ENCODE measurements around the gene BMP10.

BMP10 gene, protein sequence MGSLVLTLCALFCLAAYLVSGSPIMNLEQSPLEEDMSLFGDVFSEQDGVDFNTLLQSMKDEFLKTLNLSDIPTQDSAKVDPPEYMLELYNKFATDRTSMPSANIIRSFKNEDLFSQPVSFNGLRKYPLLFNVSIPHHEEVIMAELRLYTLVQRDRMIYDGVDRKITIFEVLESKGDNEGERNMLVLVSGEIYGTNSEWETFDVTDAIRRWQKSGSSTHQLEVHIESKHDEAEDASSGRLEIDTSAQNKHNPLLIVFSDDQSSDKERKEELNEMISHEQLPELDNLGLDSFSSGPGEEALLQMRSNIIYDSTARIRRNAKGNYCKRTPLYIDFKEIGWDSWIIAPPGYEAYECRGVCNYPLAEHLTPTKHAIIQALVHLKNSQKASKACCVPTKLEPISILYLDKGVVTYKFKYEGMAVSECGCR

GRCh38 chr2:68871159-68871764 is at the start of gene BMP10:
TSS of gene BMP10 (minus strand) at chr2:68871397. CDS start at chr2:68871358, 39 bp downstream.
- no peak within 1 kb of the TSS for H3K9ac ChIP-seq (ENCODE audit: low read depth, low read length)
- H3K27ac ChIP-seq (ENCODE audit: low read depth, low read length), result no peak within 1 kb of the TSS
- H3K36me3 ChIP-seq (ENCODE audit: control insufficient read depth, insufficient read depth, low read length), result no peaks in the 10 kb centered on the region
- no peak within 1 kb of the TSS for H3K4me3 ChIP-seq (ENCODE audit: low read depth, low read length)
- H3K9me3 ChIP-seq (ENCODE audit: control insufficient read depth, insufficient read depth, low read length), result no peaks in the 10 kb centered on the region
- no peaks in the 10 kb centered on the region for H3K4me1 ChIP-seq (ENCODE audit: control insufficient read depth, insufficient read depth, low read length)
- H3K27me3 ChIP-seq (ENCODE audit: control insufficient read depth, insufficient read depth, low read length), result no peaks in the 10 kb centered on the region

GRCh38 chr2:68920481-68921170 is 49.4 kb upstream of the BMP10 start:
- Histone ChIP-seq H3K4me1 (ENCODE audit: control insufficient read depth, insufficient read depth, low read length) (0 out of 2 replicates have a peak, but pooled peaks cover 6% of the 10 kb centered on the region), H3K4me3 (ENCODE audit: low read depth, low read length) (no peak overlapping the region), H3K9me3 (ENCODE audit: control insufficient read depth, insufficient read depth, low read length) (no peaks in the 10 kb centered on the region), H3K9ac (ENCODE audit: low read depth, low read length) (no peak overlapping the region), H3K36me3 (ENCODE audit: control insufficient read depth, insufficient read depth, low read length) (no peaks in the 10 kb centered on the region), H3K27ac (ENCODE audit: low read depth, low read length) (no peak overlapping the region), H3K27me3 (ENCODE audit: control insufficient read depth, insufficient read depth, low read length) (no peaks in the 10 kb centered on the region)

DNA sequence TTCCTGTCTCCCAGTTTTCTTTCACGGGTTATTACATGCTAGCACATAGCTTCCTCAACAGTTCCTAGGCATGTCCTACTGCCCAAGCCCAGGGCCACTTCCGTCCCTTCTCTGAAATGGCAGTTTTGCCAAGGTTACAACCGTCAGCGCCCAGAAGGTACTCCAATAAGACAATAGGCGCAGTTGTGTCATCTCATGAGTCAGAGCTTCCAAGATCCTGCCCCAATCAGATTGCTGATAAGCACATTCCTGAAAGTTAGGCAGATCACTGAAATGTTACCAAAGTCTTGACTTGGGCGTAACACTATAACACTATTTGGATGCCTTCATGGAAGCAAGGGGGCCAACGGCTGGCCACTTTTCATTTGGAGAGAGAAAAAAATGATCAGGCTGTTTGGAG is 47.3 kb upstream of the BMP10 start:
- Histone ChIP-seq H3K9me3 (ENCODE audit: control insufficient read depth, insufficient read depth, low read length) (no peaks in the 10 kb centered on the region), H3K27ac (ENCODE audit: low read depth, low read length) (no peak overlapping the region), H3K9ac (ENCODE audit: low read depth, low read length) (no peak overlapping the region), H3K36me3 (ENCODE audit: control insufficient read depth, insufficient read depth, low read length) (no peaks in the 10 kb centered on the region), H3K4me3 (ENCODE audit: low read depth, low read length) (no peak overlapping the region), H3K27me3 (ENCODE audit: control insufficient read depth, insufficient read depth, low read length) (no peaks in the 10 kb centered on the region), H3K4me1 (ENCODE audit: control insufficient read depth, insufficient read depth, low read length) (0 out of 2 replicates have a peak, but pooled peaks cover 6% of the 10 kb centered on the region)

- H3K4me1 ChIP-seq (ENCODE audit: control insufficient read depth, insufficient read depth, low read length), result 0 out of 2 replicates have a peak, but pooled peaks cover 6% of the 10 kb centered on the region
These were observed 46.0 kb upstream of the BMP10 start for GRCh38 chr2:68917034-68917718.

DNA sequence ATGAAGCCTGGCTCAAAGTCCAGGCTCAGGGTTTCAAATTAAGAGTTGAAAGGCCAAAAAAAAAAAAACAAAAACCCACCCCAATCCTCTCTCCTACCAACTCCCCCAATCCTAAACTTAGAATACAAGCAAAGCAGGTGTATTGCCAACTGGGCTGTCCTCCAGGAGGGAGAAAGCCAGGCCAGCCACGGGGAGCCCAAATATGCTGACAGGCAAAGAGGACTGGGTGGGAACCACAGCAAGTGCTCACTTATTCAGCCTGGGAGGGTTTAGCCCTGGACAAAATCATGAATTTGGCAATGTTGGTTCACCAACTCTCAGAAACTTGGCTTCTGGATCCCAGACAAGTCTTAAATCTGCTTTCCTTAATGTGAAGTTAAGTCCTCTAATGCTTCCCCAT is 45.0 kb upstream of the BMP10 start:
- Histone ChIP-seq H3K4me1 (ENCODE audit: control insufficient read depth, insufficient read depth, low read length) (peaks cover 6% of the 10 kb centered on the region), H3K36me3 (ENCODE audit: control insufficient read depth, insufficient read depth, low read length) (no peaks in the 10 kb centered on the region), H3K27ac (ENCODE audit: low read depth, low read length) (no peak overlapping the region), H3K4me3 (ENCODE audit: low read depth, low read length) (no peak overlapping the region), H3K9me3 (ENCODE audit: control insufficient read depth, insufficient read depth, low read length) (no peaks in the 10 kb centered on the region), H3K27me3 (ENCODE audit: control insufficient read depth, insufficient read depth, low read length) (no peaks in the 10 kb centered on the region), H3K9ac (ENCODE audit: low read depth, low read length) (no peak overlapping the region)

More at GRCh38 chr2:68917034-68917718, 46.0 kb upstream of the BMP10 start:
- no peak overlapping the region for H3K4me3 ChIP-seq (ENCODE audit: low read depth, low read length)
- no peak overlapping the region for H3K27ac ChIP-seq (ENCODE audit: low read depth, low read length)
- no peaks in the 10 kb centered on the region for H3K9me3 ChIP-seq (ENCODE audit: control insufficient read depth, insufficient read depth, low read length)
- no peaks in the 10 kb centered on the region for H3K27me3 ChIP-seq (ENCODE audit: control insufficient read depth, insufficient read depth, low read length)
- H3K9ac ChIP-seq (ENCODE audit: low read depth, low read length), result no peak overlapping the region
- H3K36me3 ChIP-seq (ENCODE audit: control insufficient read depth, insufficient read depth, low read length), result no peaks in the 10 kb centered on the region

- no peak overlapping the region for H3K9ac ChIP-seq (ENCODE audit: low read depth, low read length)
- no peak overlapping the region for H3K27ac ChIP-seq (ENCODE audit: low read depth, low read length)
- peaks cover 15% of the 10 kb centered on the region for H3K4me1 ChIP-seq (ENCODE audit: control insufficient read depth, insufficient read depth, low read length)
- H3K9me3 ChIP-seq (ENCODE audit: control insufficient read depth, insufficient read depth, low read length), result no peaks in the 10 kb centered on the region
- no peak overlapping the region for H3K4me3 ChIP-seq (ENCODE audit: low read depth, low read length)
- H3K27me3 ChIP-seq (ENCODE audit: control insufficient read depth, insufficient read depth, low read length), result no peaks in the 10 kb centered on the region
- no peaks in the 10 kb centered on the region for H3K36me3 ChIP-seq (ENCODE audit: control insufficient read depth, insufficient read depth, low read length)
These were observed 44.2 kb upstream of the BMP10 start for GRCh38 chr2:68915393-68915792.

DNA sequence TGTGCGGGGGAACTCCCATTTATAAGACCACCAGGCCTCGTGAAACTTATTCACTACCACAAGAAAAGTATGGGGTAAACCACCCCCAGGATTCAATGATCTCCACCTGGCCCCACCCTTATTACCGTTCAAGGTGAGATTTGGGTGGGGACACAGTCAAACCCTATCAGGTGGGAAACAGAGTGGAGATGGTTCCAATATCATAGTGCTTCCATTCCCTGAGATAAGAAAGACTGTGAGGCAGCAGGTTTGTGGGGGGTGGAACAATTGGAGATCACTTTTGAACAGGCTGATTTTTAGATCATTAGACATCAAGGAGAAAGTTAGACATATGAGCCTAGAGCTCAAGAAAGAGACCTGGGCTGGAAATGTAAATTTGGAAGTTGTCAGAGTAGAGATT is 42.2 kb upstream of the BMP10 start:
- H3K9ac ChIP-seq (ENCODE audit: low read depth, low read length), result no peak overlapping the region
- H3K27me3 ChIP-seq (ENCODE audit: control insufficient read depth, insufficient read depth, low read length), result no peaks in the 10 kb centered on the region
- no peak overlapping the region for H3K27ac ChIP-seq (ENCODE audit: low read depth, low read length)
- no peaks in the 10 kb centered on the region for H3K36me3 ChIP-seq (ENCODE audit: control insufficient read depth, insufficient read depth, low read length)
- no peak overlapping the region for H3K4me3 ChIP-seq (ENCODE audit: low read depth, low read length)
- H3K4me1 ChIP-seq (ENCODE audit: control insufficient read depth, insufficient read depth, low read length), result peaks cover 21% of the 10 kb centered on the region
- H3K9me3 ChIP-seq (ENCODE audit: control insufficient read depth, insufficient read depth, low read length), result no peaks in the 10 kb centered on the region

- H3K27ac ChIP-seq (ENCODE audit: low read depth, low read length), result no peak overlapping the region
- H3K4me1 ChIP-seq (ENCODE audit: control insufficient read depth, insufficient read depth, low read length), result peaks cover 27% of the 10 kb centered on the region
- H3K9ac ChIP-seq (ENCODE audit: low read depth, low read length), result no peak overlapping the region
- no peaks in the 10 kb centered on the region for H3K27me3 ChIP-seq (ENCODE audit: control insufficient read depth, insufficient read depth, low read length)
- no peak overlapping the region for H3K4me3 ChIP-seq (ENCODE audit: low read depth, low read length)
- H3K36me3 ChIP-seq (ENCODE audit: control insufficient read depth, insufficient read depth, low read length), result no peaks in the 10 kb centered on the region
- no peaks in the 10 kb centered on the region for H3K9me3 ChIP-seq (ENCODE audit: control insufficient read depth, insufficient read depth, low read length)
These were observed 41.5 kb upstream of the BMP10 start for GRCh38 chr2:68912732-68913131.

DNA sequence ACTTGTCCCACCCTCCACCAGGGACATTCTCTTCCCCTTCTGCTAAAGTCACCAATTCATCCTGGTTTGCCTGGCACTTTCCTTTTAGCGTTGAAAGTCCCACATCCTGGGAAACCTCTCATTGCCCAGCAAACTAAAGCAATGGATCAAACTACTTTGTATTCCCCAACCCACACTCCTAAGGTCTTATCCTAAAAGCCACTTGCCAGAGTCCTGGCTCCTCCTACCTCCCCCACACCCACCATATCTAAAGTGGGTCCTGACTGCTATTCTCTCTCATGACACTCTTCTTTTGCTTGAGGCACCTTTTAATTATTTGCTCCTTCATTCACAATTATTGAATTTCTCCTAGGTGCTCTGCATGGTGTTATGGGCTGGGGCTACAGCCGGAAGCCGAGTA is 40.9 kb upstream of the BMP10 start:
- Histone ChIP-seq H3K9ac (ENCODE audit: low read depth, low read length) (no peak overlapping the region), H3K27me3 (ENCODE audit: control insufficient read depth, insufficient read depth, low read length) (no peaks in the 10 kb centered on the region), H3K9me3 (ENCODE audit: control insufficient read depth, insufficient read depth, low read length) (no peaks in the 10 kb centered on the region), H3K27ac (ENCODE audit: low read depth, low read length) (no peak overlapping the region), H3K4me3 (ENCODE audit: low read depth, low read length) (no peak overlapping the region), H3K36me3 (ENCODE audit: control insufficient read depth, insufficient read depth, low read length) (no peaks in the 10 kb centered on the region), H3K4me1 (ENCODE audit: control insufficient read depth, insufficient read depth, low read length) (peaks cover 27% of the 10 kb centered on the region)

GRCh38 chr2:68911709-68912108 is 40.5 kb upstream of the BMP10 start:
- H3K27me3 ChIP-seq (ENCODE audit: control insufficient read depth, insufficient read depth, low read length), result no peaks in the 10 kb centered on the region
- H3K9ac ChIP-seq (ENCODE audit: low read depth, low read length), result no peak overlapping the region
- H3K9me3 ChIP-seq (ENCODE audit: control insufficient read depth, insufficient read depth, low read length), result no peaks in the 10 kb centered on the region
- peaks cover 27% of the 10 kb centered on the region for H3K4me1 ChIP-seq (ENCODE audit: control insufficient read depth, insufficient read depth, low read length)
- H3K4me3 ChIP-seq (ENCODE audit: low read depth, low read length), result no peak overlapping the region
- H3K27ac ChIP-seq (ENCODE audit: low read depth, low read length), result peak overlapping the region; percentile 52
- H3K36me3 ChIP-seq (ENCODE audit: control insufficient read depth, insufficient read depth, low read length), result no peaks in the 10 kb centered on the region
